ENCODE measurements around the gene RAPGEFL1. TPM values are rescaled to one million over a fixed set of nuclear protein-coding genes. Genes with fewer than 3 reads are reported as not detected.

Gene RAPGEFL1, protein sequence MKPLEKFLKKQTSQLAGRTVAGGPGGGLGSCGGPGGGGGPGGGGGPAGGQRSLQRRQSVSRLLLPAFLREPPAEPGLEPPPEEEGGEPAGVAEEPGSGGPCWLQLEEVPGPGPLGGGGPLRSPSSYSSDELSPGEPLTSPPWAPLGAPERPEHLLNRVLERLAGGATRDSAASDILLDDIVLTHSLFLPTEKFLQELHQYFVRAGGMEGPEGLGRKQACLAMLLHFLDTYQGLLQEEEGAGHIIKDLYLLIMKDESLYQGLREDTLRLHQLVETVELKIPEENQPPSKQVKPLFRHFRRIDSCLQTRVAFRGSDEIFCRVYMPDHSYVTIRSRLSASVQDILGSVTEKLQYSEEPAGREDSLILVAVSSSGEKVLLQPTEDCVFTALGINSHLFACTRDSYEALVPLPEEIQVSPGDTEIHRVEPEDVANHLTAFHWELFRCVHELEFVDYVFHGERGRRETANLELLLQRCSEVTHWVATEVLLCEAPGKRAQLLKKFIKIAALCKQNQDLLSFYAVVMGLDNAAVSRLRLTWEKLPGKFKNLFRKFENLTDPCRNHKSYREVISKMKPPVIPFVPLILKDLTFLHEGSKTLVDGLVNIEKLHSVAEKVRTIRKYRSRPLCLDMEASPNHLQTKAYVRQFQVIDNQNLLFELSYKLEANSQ
- 1 to 10 TPM; 5.1 to 5.4 TPM for total RNA-seq

DNA sequence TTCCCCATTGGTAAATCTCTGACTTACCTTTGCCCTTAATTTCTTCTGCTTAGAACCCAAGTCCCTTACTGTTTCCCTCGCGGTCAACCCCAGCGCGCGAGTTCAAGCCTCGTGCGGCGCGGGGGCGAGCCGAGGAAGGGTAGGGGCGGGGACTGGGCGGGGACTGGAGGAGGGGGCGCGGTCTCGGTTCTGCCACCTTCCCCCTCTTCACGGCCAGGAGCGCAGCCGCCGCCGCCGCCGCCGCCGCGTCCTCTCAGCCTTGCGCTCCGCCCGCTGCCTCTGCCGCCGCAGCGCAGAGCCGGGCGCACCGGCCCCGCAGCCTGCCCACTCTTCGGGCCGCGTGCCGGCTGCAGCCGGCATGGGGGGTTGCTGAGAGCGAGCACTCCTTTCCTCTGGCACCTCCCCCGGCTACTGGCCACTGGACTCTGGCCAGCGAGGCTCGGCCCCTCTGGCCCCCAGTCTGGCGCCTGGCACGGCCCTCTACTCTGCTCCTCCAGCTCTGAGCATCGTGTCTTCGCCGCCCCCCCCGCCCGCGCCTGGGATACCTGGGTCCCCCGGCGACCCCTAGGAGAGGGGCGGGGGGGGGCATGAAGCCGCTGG lies at the start of gene RAPGEFL1:
TSS of gene RAPGEFL1 (plus strand) at position 196 of the 600 bp plus-strand sequence. CDS start at position 588, 392 bp downstream.
- POLR2A ChIA-PET = no interaction called here
- CTCF ChIA-PET = interaction anchor here (0.9 to 3.0 kb wide), 4 partner anchors 13 to 68 kb away, joined by 3 to 17 read pairs (median 6); no protein-coding TSS in a partner anchor

DNA sequence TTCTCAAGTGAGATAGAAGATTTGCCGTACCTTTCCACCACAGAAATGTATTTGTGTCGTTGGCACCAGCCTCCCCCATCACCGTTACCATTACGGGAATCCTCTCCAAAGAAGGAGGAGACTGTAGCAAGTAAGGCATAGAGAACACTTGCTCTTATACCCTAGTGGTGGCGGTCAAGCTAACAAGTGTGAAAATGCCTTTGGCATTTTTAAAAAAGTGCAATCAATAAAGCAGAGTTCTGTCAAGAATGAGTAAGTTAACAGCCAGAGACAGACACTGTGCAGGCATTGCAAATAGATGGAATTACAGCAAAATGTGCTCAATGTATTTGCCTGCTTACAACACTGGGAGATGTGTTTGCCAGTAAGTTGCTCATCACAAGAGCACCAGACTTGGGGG lies 47.8 kb upstream of the RAPGEFL1 start:
- POLR2A ChIA-PET = no interaction called here

GRCh38 chr17:40130352-40131042 lies 46.8 kb upstream of the RAPGEFL1 start:
- POLR2A ChIA-PET = interaction anchor here (0.5 kb wide), 1 partner anchor 11 kb away, joined by 3 read pairs; no protein-coding TSS in a partner anchor

More for the DNA sequence above, 47.8 kb upstream of the RAPGEFL1 start:
- CTCF ChIA-PET = no interaction called here

DNA sequence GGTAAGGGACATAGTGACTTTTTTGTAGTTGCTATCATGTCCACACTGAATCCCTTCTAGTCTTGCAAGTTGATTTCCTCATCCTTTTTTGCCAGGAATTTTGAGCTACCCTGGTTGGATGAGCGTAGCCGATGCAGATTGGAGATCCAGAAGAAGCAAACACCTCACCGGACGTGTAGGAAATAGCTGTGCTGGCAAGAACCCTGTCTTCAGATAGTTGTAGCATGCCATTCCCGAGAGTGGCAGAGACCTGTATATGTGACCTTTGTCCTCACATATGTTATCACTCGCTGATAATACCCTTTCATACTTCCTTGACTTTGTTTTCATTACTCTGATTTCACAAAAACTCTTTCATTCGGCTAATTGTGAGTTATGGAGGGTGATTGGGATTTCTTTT lies 43.1 kb upstream of the RAPGEFL1 start:
- POLR2A ChIA-PET = interaction anchor here (0.6 to 1.0 kb wide), 2 partner anchors 15 to 19 kb away, joined by 3 to 4 read pairs; no protein-coding TSS in a partner anchor

More at GRCh38 chr17:40130352-40131042, 46.8 kb upstream of the RAPGEFL1 start:
- CTCF ChIA-PET = no interaction called here

DNA sequence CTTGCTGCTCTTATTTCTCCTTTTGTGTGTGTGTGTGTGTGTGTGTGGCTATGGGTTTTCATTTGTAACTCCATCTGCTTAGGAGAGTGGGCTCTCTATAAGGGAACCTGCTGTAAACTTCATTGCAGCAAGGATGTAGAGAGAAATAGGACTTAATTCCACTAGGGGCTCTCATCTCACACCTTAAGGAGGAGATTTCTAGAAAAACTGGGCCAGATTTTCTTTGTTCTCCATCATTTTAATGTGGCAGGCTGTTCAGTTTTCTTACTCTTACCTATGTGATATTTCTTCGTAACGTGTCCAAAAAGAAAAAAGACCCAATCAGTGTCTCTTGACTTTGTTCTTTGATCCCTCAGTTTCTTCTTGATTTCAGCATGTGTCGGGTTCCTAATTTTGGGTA lies 41.5 kb upstream of the RAPGEFL1 start:
- CTCF ChIA-PET = no interaction called here
- POLR2A ChIA-PET = interaction anchor here (0.6 kb wide), 2 partner anchors 15 to 627 kb away, joined by 3 to 6 read pairs; no protein-coding TSS in a partner anchor

More for the DNA sequence above, 43.1 kb upstream of the RAPGEFL1 start:
- CTCF ChIA-PET = interaction anchor here (1.7 kb wide), 1 partner anchor 58 kb away, joined by 4 read pairs; no protein-coding TSS in a partner anchor

DNA sequence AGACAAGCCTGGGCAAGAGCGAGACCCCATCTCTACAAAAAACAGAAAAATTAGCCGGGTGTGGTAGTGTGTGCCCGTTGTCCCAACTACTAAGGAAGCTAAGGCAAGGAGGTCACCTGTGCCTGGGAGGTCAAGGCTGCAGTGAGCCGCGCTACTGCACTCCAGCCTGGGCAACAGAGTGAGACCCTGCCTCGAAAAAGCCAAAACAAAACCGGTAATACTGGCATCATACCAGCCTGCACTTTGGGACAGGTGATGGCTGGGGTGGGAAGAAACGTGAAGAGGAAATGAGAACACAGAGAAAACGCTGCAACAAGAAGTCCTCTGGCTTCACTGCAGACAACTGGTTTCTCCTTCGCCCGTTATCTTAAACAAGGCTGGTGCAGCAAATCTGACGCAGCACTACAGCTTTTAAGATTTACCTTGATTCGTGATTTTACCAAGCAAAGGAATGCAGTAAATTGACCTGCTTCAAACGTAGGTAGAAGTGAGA lies 37.7 kb upstream of the RAPGEFL1 start:
- ChIA-PET CTCF (interaction anchor here (1.0 to 2.1 kb wide), 6 partner anchors 17 to 71 kb away, joined by 3 to 15 read pairs (median 4); partner anchors contain the start of gene MSL1), POLR2A (interaction anchor here (0.7 to 2.9 kb wide), 7 partner anchors 9 to 28 kb away, joined by 3 to 20 read pairs (median 5); partner anchors contain the start of gene MSL1)

GRCh38 chr17:40143166-40143565 lies 34.1 kb upstream of the RAPGEFL1 start:
- ChIA-PET CTCF (interaction anchor here (1.3 kb wide), 1 partner anchor 25 kb away, joined by 3 read pairs; no protein-coding TSS in a partner anchor), POLR2A (interaction anchor here (0.7 kb wide), 1 partner anchor 681 kb away, joined by 3 read pairs; no protein-coding TSS in a partner anchor)

DNA sequence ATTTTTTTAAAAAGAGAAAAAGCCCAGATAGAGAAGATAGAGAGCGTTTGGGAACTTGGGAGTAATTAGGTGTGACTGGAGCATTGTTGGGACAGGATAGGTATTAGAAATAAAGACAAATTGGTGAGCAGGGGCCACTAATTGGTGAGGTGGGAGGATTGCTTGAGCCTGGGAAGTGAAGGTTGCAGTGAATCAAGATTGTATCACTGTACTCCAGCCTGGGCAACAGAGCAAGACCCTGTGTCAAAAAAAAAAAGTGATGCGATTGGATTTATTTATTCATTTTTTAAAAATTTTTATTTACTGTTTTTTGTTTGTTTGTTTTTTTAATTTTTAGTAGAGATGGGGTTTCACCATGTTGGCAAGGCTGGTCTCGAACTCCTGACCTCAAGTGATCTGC lies 31.8 kb upstream of the RAPGEFL1 start:
- CTCF ChIA-PET = interaction anchor here (1.5 kb wide), 1 partner anchor 32 kb away, joined by 3 read pairs; no protein-coding TSS in a partner anchor
- POLR2A ChIA-PET = no interaction called here

DNA sequence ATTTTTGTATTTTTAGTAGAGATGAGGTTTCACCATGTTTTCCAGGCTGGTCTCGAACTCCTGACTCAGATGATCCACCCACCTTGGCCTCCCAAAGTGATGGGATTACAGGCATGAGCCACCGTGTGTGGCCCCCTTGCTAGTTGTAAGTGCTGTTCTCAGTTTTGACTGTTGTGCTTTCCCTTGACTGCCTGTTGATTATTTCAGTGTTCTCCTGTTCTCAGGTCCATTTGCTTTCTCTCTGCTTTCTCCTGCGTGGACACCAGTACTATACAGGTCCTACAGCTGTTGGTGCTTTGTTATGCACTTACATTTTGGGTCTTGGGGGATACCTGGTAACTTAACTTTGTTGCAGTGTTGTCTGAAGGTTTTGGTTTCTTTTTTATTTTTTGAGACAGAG lies 28.7 kb upstream of the RAPGEFL1 start:
- POLR2A ChIA-PET = interaction anchor here (0.6 to 1.2 kb wide), 3 partner anchors 9 to 542 kb away, joined by 3 to 5 read pairs (median 4); no protein-coding TSS in a partner anchor
- CTCF ChIA-PET = interaction anchor here (1.1 to 1.6 kb wide), 4 partner anchors 10 to 210 kb away, joined by 3 to 5 read pairs (median 4); no protein-coding TSS in a partner anchor

DNA sequence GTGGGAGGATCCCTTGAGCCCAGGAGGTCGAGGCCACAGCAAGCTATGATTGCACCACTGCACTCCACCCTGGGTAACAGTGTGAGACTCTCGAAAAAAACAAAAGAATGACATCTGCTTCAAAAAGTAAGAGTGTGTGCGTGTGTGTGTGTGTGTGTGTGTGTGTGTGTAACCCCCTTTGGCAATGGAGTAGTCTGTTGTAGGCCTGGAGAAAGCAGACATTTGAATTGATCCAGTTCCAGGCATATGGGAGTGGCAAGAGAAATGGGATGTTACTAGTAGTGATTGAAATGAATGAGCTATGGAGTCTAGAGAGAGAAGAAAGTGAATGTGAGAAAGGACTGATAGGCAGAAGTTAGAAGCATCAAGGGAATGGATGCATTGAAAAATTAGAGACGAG lies 27.0 kb upstream of the RAPGEFL1 start:
- POLR2A ChIA-PET = interaction anchor here (0.6 kb wide), 1 partner anchor 25 kb away, joined by 3 read pairs; no protein-coding TSS in a partner anchor
- CTCF ChIA-PET = interaction anchor here (1.2 to 1.6 kb wide), 4 partner anchors 18 to 208 kb away, joined by 3 to 6 read pairs (median 4); no protein-coding TSS in a partner anchor

- CTCF ChIA-PET = interaction anchor here (1.0 to 1.7 kb wide), 4 partner anchors 11 to 40 kb away, joined by 3 to 4 read pairs (median 3); partner anchors contain the start of gene CASC3
- POLR2A ChIA-PET = interaction anchor here (0.8 to 4.0 kb wide), 3 partner anchors 11 to 29 kb away, joined by 3 to 20 read pairs (median 3); partner anchors contain the start of gene CASC3
Observed at GRCh38 chr17:40151414-40151963, 25.8 kb upstream of the RAPGEFL1 start.

- ChIA-PET POLR2A (interaction anchor here (0.8 to 4.0 kb wide), 2 partner anchors 13 to 19 kb away, joined by 3 to 20 read pairs; partner anchors contain the start of gene CASC3), CTCF (interaction anchor here (0.6 to 1.1 kb wide), 3 partner anchors 39 to 179 kb away, joined by 3 to 8 read pairs (median 4); partner anchors contain the start of gene MED24)
Observed at GRCh38 chr17:40153603-40154236, 23.6 kb upstream of the RAPGEFL1 start.

GRCh38 chr17:40157973-40158372 lies 19.3 kb upstream of the RAPGEFL1 start:
- ChIA-PET POLR2A (no interaction called here), CTCF (interaction anchor here (0.9 to 2.0 kb wide), 4 partner anchors 10 to 83 kb away, joined by 3 to 9 read pairs (median 4); no protein-coding TSS in a partner anchor)

- CTCF ChIA-PET = interaction anchor here (0.9 to 2.0 kb wide), 4 partner anchors 10 to 83 kb away, joined by 3 to 9 read pairs (median 4); no protein-coding TSS in a partner anchor
- POLR2A ChIA-PET = interaction anchor here (0.5 kb wide), 1 partner anchor 27 kb away, joined by 3 read pairs; no protein-coding TSS in a partner anchor
Observed at GRCh38 chr17:40158438-40159013, 18.7 kb upstream of the RAPGEFL1 start.

DNA sequence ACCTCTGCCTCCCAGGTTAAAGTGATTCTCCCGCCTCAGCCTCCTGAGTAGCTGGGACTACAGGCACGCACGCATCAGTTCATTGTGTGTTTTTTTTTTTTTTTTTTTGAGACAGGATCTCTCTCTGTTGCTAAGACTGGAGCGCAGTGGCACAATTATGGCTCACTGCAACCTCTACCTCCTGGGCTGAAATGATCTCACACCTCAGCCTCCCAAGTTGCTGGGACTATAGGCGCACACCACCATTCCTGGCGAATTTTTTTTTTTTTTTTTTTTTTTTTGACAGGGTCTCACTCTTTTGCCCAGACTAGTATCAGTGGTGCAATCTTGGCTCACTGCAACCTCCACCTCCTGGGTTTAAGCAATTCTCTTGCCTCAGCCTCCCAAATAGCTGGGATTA lies 17.8 kb upstream of the RAPGEFL1 start:
- ChIA-PET POLR2A (no interaction called here), CTCF (interaction anchor here (0.7 kb wide), 1 partner anchor 100 kb away, joined by 3 read pairs; no protein-coding TSS in a partner anchor)

DNA sequence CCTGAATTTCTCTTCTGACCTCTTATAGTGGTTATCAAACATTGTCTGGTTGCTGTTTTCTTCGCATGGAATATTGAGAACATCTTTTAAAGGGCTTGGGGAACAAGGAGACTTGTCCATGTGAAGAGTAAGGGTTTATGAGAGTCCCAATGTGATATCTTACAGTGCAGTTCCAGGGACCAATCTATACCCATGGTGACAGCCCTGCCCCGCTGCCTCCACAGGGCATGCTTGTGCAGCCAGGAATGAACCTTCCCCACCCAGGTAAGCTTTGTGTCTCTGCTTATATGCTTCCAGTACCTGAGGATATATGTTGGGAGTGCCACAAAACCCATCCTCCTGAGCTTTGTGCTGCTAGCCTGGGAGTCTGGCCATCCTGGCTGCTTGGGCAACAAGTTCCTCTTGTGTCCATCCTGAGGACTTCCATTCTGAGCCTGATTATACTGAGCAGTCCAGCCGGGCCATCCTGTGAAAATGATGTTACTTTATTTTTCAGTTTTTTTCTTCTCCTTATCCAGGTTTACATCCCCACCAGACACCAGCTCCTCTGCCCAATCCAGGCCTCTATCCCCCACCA lies 9.5 kb upstream of the RAPGEFL1 start:
- POLR2A ChIA-PET = interaction anchor here (0.8 to 1.0 kb wide), 3 partner anchors 9 to 55 kb away, joined by 3 to 4 read pairs (median 3); no protein-coding TSS in a partner anchor
- CTCF ChIA-PET = interaction anchor here (0.7 to 2.1 kb wide), 18 partner anchors 10 to 149 kb away, joined by 3 to 38 read pairs (median 4); partner anchors contain the start of genes MED24 and NR1D1
